DLD1 (cell line): Measurements from ENCODE around the gene MON2.
"Not testable (repeated sequence)": the region's sequence is repeated elsewhere in the genome, so short reads cannot be mapped to it uniquely, and the experiment has no call there.

Experiments
- in situ Hi-C: cut with HindIII; loops from 2 replicates; pipeline ENCODE4 v1.10.0; 2017; ENCODE audit warnings: low sequenced_read_pairs

The MON2 gene

DNA sequence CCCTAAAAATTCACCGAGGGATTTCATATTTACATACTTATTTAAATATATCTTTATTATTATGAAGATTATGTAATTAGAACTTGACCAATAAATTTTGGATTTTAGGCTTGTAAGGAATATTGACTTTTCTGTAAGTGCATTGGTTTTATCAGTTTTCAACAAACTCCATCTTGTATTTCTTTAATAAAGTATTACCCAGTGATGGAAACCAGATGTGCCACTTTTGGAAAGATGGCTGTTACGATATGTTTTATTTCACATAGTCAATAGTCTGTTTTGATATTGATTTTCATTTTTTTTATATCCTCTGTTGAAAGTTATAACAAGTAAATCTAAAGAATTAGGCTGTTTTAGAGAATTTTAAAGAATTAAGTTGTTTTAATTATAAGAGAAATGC is 1.8 kb downstream of the MON2 start:
- in situ Hi-C loops: loop anchor here (25.0 kb wide), 1 partner anchor 319 kb away; no protein-coding TSS in a partner anchor

DNA sequence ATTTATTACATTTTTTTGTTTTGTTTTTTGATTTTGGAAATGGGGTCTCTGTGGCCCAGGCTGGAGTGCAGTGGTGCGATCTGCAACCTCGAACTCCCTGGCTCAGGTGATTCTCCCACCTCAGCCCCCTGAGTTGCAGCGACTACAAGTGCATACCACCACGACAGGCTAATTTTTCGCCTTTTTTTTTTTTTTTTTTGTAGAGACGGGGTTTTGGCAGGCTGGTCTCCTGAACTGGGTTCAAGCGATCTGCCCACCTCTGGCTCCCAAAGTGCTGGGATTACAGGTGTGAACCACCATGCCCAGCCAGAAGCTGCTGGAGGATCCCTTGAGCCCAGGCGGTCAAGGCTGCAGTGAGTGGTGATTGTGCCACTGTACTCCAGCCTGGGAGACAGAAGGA is 2.3 kb downstream of the MON2 start:
- in situ Hi-C loops: loop anchor here (25.0 kb wide), 1 partner anchor 318 kb away; no protein-coding TSS in a partner anchor

- in situ Hi-C loops: loop anchor here (25.0 kb wide), 1 partner anchor 318 kb away; no protein-coding TSS in a partner anchor
These were observed 3.1 kb downstream of the MON2 start for GRCh38 chr12:62469704-62470103.

- in situ Hi-C loops: loop anchor here (25.0 kb wide), 1 partner anchor 316 kb away; no protein-coding TSS in a partner anchor
These were observed 5.1 kb downstream of the MON2 start for GRCh38 chr12:62471734-62472133.

DNA sequence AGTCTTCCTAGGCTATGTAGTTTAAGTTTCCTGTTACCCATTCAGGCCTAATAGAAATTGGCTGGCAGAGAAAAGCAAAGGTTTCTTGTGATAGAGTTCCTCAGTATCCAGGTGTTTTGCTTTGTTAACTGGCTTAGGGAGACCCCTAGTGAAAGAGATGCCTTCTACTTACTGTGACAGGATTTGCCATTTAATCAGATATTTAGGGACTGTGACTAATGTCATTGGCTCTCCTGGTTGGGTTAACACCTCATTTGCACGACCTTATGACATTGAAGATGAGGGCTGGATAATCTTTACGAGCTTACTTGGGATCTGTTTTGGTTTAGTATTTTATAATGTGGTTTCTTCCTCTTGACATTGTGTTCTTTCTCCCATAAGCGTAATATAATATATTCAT is 5.8 kb downstream of the MON2 start:
- in situ Hi-C loops: loop anchor here (25.0 kb wide), 1 partner anchor 315 kb away; no protein-coding TSS in a partner anchor

GRCh38 chr12:62481843-62482540 is 15.4 kb downstream of the MON2 start:
- in situ Hi-C loops: no loop called here

DNA sequence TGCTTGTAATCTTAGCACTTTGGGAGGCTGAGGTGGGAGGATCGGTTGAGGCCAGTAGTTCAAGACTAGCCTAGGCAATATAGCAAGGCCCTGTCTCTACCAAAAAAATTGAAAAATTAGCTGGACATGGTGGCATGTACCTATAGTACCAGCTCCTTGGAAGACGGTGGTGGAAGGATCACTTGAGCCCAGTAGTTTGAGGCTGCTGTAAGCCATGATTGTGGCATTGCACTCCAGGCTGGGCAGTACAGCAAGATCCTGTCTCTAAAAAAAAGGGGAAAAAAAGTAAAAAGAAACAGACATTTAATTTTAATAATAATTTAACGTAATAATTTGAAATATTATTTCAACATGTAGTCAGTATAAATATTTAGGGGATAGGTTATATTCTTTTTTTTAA is 16.1 kb downstream of the MON2 start:
- in situ Hi-C loops: no loop called here

GRCh38 chr12:62484233-62484632 is 17.6 kb downstream of the MON2 start:
- in situ Hi-C loops: no loop called here

DNA sequence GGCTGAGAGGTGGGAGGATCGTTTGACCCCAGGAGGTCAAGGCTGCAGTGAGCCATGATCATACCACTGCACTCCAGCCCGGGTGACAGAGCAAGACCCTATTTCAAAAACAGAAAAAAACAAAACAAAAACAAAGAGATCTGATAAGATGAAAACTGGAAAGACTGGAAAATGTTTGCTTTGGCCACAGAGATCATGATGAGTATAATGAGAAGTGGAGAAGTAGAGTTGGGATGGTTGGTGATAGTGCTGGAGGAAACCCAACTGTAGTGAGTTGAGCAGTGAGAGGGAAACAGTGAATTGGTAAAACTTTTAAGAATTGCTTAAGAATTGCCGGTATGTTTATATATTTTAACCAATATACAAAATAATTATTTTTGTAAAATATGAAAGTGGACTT is 39.2 kb downstream of the MON2 start:
- in situ Hi-C loops: no loop called here

DNA sequence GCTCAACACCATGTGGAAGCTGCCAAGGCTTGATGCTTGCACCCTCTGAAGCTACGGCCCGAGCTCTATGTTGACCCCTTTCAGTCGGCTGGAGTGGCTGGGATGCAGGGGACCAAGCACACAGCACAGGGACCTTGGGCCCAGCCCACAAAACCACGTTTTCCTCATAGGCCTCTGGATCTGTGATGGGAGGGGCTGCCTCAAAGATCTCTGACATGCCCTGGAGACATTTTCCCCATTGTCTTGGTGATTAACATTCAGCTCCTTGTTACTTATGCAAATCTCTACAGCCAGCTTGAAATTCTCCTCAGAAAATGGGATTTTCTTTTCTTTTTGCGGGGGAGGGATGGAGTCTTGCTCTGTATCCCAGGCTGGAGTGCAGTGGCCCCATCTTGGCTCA is 46.3 kb downstream of the MON2 start:
- in situ Hi-C loops: no loop called here

- in situ Hi-C loops: not testable (repeated sequence)
These were observed 47.5 kb downstream of the MON2 start for GRCh38 chr12:62514080-62514479.

DNA sequence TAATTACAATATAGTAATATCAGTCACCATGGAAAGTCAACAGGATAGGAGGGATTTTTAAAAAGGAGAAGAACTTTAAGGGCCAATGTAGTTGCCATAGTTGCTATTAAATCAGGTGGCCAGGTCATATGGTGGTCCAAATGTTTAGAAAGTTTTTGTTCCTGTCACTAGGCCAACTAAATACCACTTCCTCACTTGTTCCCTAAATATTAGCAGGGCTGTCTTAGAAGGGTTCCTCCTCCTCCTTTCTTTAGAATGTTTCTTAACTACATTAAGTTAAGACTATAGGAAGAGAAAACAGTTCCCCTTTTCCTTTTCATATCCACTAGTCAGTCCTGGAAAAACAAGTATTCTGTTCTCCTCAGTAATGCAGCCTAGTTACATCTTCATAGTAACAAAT is 50.3 kb downstream of the MON2 start:
- in situ Hi-C loops: no loop called here

- in situ Hi-C loops: no loop called here
These were observed 51.3 kb downstream of the MON2 start for GRCh38 chr12:62517887-62518286.

GRCh38 chr12:62519043-62519442 is 52.4 kb downstream of the MON2 start:
- in situ Hi-C loops: no loop called here

- in situ Hi-C loops: no loop called here
These were observed 53.7 kb downstream of the MON2 start for GRCh38 chr12:62520361-62520760.

DNA sequence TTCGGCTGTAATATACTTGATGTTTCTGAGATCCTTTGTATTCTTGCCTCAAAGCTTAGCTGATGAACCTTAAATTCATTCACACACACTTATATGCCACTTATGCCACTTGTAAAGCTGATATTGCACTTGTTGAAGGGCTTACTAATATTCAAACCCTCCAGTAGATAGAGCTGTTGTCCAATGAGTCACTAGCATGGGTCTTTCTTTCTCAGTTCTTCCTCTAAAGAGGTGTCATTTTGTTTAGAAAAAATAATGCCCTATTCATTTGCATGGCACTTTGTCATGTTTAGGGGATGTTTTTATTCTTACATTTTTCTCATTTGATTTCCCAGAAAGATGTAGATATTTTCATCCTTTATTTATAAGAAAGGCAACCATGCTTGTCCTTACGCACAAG is 56.4 kb downstream of the MON2 start:
- in situ Hi-C loops: no loop called here

DNA sequence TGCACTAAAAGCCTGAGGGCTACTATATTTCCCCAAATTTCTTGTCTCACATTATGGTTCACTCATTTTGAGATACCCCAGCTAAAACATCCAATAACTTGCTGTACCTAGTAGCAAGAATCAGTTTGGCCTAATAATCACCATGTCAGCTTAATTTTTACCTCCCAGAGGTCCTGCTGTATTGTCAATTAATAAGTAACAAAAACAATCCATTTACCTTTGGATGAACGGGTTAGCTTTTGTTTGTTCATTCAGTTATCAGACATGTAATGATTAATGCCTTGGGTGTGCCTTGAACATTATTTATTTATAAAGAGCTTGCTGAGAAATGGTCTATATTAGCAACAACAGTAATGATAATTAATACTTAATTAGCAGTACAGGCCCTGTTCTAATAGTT is 57.0 kb downstream of the MON2 start:
- in situ Hi-C loops: no loop called here

- in situ Hi-C loops: no loop called here
These were observed 58.6 kb downstream of the MON2 start for GRCh38 chr12:62525271-62525670.

- in situ Hi-C loops: no loop called here
These were observed 64.0 kb downstream of the MON2 start for GRCh38 chr12:62530596-62530995.

GRCh38 chr12:62532333-62532732 is 65.7 kb downstream of the MON2 start:
- in situ Hi-C loops: no loop called here

DNA sequence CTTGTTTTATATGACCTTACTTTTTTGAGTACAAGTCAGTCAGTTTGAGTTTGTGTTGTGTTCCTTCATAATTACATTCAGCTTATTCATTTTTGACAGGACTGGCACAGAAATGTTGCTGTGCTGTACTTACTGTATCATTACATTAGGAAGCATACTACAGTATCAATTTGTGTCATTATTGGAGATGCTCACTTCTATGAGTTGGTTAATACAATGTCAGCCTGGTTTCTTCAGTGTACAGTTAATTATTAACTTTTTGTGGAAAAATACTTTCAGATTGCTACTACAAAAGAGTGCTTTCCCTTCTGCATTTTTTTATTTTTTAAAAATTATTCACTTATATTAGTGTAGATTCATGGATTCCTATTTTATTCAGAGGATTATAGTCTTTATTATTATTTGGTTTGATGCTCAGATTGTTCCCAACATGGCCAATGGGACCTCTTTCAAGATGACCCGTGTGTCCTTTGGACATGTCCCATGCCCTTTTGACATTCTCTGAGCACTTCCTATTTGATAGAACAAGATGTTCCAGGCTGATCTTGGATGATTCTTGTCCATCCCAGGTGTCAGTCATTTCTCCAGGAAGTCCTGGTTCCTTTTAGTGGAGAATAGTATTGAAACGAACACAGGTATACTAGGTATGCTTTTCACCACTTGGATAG is 66.6 kb downstream of the MON2 start:
- in situ Hi-C loops: no loop called here

DNA sequence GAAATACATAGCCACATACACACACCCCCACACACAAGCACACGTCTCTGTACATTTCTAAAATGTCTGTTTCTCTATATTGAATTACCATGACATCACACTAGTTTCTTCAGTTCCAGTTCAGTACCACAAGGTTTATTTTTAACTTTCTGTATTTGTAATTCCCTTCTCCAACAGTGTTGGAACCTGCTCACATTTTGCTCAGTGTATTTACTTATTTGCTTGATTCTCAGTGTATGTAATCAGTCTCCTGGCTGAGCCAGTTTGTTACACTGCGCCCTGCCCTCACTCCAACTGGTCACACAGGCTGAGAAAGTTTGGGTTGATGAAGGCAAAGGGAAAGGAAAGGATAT is 67.1 kb downstream of the MON2 start:
- in situ Hi-C loops: no loop called here
